ENCODE measurements around the gene LDLRAD3. TPM values are rescaled to one million over a fixed set of nuclear protein-coding genes. Genes with fewer than 3 reads are reported as not detected.

Gene LDLRAD3
- total RNA-seq, 1 donor from 2014 or later = 39.1 TPM

- DNase-seq (ENCODE audit: low spot score in 2 of 2, unreplicated experiment in 2 of 2) = no peak
- Mint-ChIP-seq H3K4me3 (no peak overlapping the region), H3K27me3 (ENCODE audit: low read depth) (peaks cover 2% of the 10 kb centered on the region), H3K9me3 (no peaks in the 10 kb centered on the region), H3K36me3 (peaks cover 5% of the 10 kb centered on the region), H3K27ac (no peak overlapping the region), H3K4me1 (peaks cover 35% of the 10 kb centered on the region)
- TF ChIP-seq CTCF (IDR thresholded peaks at IDR 0.05; ENCODE audit: unreplicated experiment) = no peak
Observed at GRCh38 chr11:36211761-36212430, 268.0 kb downstream of the LDLRAD3 start.

GRCh38 chr11:36212564-36213392, 268.9 kb downstream of the LDLRAD3 start:
- Mint-ChIP-seq H3K36me3 (peaks cover 2% of the 10 kb centered on the region), H3K9me3 (peaks cover 2% of the 10 kb centered on the region), H3K27me3 (ENCODE audit: low read depth) (peaks cover 2% of the 10 kb centered on the region), H3K4me1 (peaks cover 35% of the 10 kb centered on the region), H3K4me3 (no peak overlapping the region), H3K27ac (peak overlapping the region; percentile 25)
- TF ChIP-seq CTCF (IDR thresholded peaks at IDR 0.05; ENCODE audit: unreplicated experiment) = no peak
- no peak for DNase-seq (ENCODE audit: low spot score in 2 of 2, unreplicated experiment in 2 of 2)

GRCh38 chr11:36213393-36213840, 269.6 kb downstream of the LDLRAD3 start:
- peaks cover 35% of the 10 kb centered on the region for H3K4me1 Mint-ChIP-seq
- H3K27me3 Mint-ChIP-seq (ENCODE audit: low read depth) = peaks cover 2% of the 10 kb centered on the region
- H3K4me3 Mint-ChIP-seq = no peak overlapping the region
- peaks cover 5% of the 10 kb centered on the region for H3K9me3 Mint-ChIP-seq
- no peak for TF ChIP-seq CTCF (IDR thresholded peaks at IDR 0.05; ENCODE audit: unreplicated experiment)
- no peak for DNase-seq (ENCODE audit: low spot score in 2 of 2, unreplicated experiment in 2 of 2)
- peaks cover 6% of the 10 kb centered on the region for H3K36me3 Mint-ChIP-seq
- no peak overlapping the region for H3K27ac Mint-ChIP-seq

GRCh38 chr11:36214480-36214879, 270.6 kb downstream of the LDLRAD3 start:
- Mint-ChIP-seq H3K4me1 (peaks cover 35% of the 10 kb centered on the region), H3K9me3 (peaks cover 8% of the 10 kb centered on the region), H3K36me3 (peaks cover 11% of the 10 kb centered on the region), H3K27ac (no peak overlapping the region), H3K4me3 (no peak overlapping the region), H3K27me3 (ENCODE audit: low read depth) (peaks cover 2% of the 10 kb centered on the region)
- DNase-seq (ENCODE audit: low spot score in 2 of 2, unreplicated experiment in 2 of 2) = no peak
- TF ChIP-seq CTCF (IDR thresholded peaks at IDR 0.05; ENCODE audit: unreplicated experiment) = no peak

- H3K4me3 Mint-ChIP-seq = no peak overlapping the region
- no peak for DNase-seq (ENCODE audit: low spot score in 2 of 2, unreplicated experiment in 2 of 2)
- H3K27ac Mint-ChIP-seq = no peak overlapping the region
- peaks cover 15% of the 10 kb centered on the region for H3K9me3 Mint-ChIP-seq
- TF ChIP-seq CTCF (IDR thresholded peaks at IDR 0.05; ENCODE audit: unreplicated experiment) = no peak
- H3K36me3 Mint-ChIP-seq = peaks cover 18% of the 10 kb centered on the region
- peaks cover 35% of the 10 kb centered on the region for H3K4me1 Mint-ChIP-seq
- peaks cover 2% of the 10 kb centered on the region for H3K27me3 Mint-ChIP-seq (ENCODE audit: low read depth)
Observed at GRCh38 chr11:36214976-36215692, 271.3 kb downstream of the LDLRAD3 start.
